Measurements from ENCODE around the gene ZWILCH. TPM values are rescaled to one million over a fixed set of nuclear protein-coding genes. Genes with fewer than 3 reads are reported as not detected.
A peak's percentile ranks its signal among the peaks of the same experiment; 100 is the strongest.

Gene ZWILCH
- total and polyA plus RNA-seq, 9 of the 15 experiments (the other 6 are each of a cell fraction or from before 2014, with no cell fraction given): 32.8 to 94.2 (median 52.1) TPM

- H3K4me2 ChIP-seq (ENCODE audit: insufficient read depth, low read length): peak overlapping the region; percentile 50
- intact Hi-C loops (cut with micrococcal nuclease) (loop anchor here (5.0 kb wide), 1 partner anchor 60 kb away; the partner anchor contains the start of gene ZWILCH), in situ Hi-C loops (cut with MboI) (no loop called here)
- no peak overlapping the region for H3K4me3 ChIP-seq
- FAIRE-seq (peak; percentile 98), DNase-seq (ENCODE audit: extremely low read depth in 1 of 4, low spot score in 3 of 4) (peak; percentile 82 to 88 (median 82)), ATAC-seq (peak; percentile 91)
- 25% methylated on average over 15 of the region's 15 CpGs for WGBS (ENCODE audit: insufficient coverage, low coverage, missing lambda C conversion rate)
- peak overlapping the region; percentile 95 for H2AFZ ChIP-seq (ENCODE audit: low read depth, low read length)
- H3K9ac ChIP-seq (ENCODE audit: insufficient read depth in 1 of 2, low read depth in 2 of 2, low read length in 2 of 2): peak overlapping the region in 1 of 2 experiments; percentile 87; a peak in 2 of 4 replicates
- H3K27me3 ChIP-seq (ENCODE audit: control insufficient read depth in 2 of 2, insufficient read depth in 2 of 2, low read length in 2 of 2): no peaks in the 10 kb centered on the region
- no TSS peak for BruUV-seq (replicated peaks)
- no peak overlapping the region; the same call in 1 of the 3 replicates for H3K27ac ChIP-seq (ENCODE audit: extremely low read depth, low read depth, low read length)
- no peaks in the 10 kb centered on the region for H3K9me1 ChIP-seq (ENCODE audit: control insufficient read depth, insufficient read depth, low read length)
- ChIA-PET POLR2A (interaction anchor here (0.7 to 3.6 kb wide), 4 partner anchors 9 to 193 kb away, joined by 3 to 23 read pairs (median 4); no protein-coding TSS in a partner anchor), CTCF (ENCODE audit: low intra/inter-chr PET ratio) (no interaction called here)
- H3K9me3 ChIP-seq (replicated peaks; ENCODE audit: control insufficient read depth, insufficient read depth, low read depth, low read length): no peaks in the 10 kb centered on the region
- no peaks in the 10 kb centered on the region for H3K79me2 ChIP-seq (ENCODE audit: control insufficient read depth, insufficient read depth, low read length)
- no peaks in the 10 kb centered on the region for H3K36me3 ChIP-seq (ENCODE audit: control insufficient read depth, insufficient read depth, low read length)
- H3K4me1 ChIP-seq (replicated peaks in 1 of 2; ENCODE audit: control insufficient read depth in 2 of 2, insufficient read depth in 2 of 2, low read length in 2 of 2): peaks cover 5 to 24% of the 10 kb centered on the region in 2 experiments; a peak in 3 of 5 replicates
- H4K20me1 ChIP-seq (replicated peaks; ENCODE audit: control insufficient read depth, insufficient read depth, low read length): no peaks in the 10 kb centered on the region
- TF ChIP-seq SIN3B (IDR thresholded peaks at IDR 0.05; ENCODE audit: low read depth): no peak
- TF ChIP-seq SMC3 (conservative IDR thresholded peaks at IDR 0.05; ENCODE audit: insufficient read depth, low read depth, low read length): peak; percentile 44; the same call in 1 of the 2 replicates
- TF ChIP-seq CTCF (IDR thresholded peaks at IDR 0.05 in 2 of 3, conservative IDR thresholded peaks at IDR 0.05 in 1 of 3; ENCODE audit: insufficient read depth in 2 of 3, low read depth in 1 of 3, low read length in 3 of 3): peak; percentile 74 to 87 (median 74)
- TF ChIP-seq REST (IDR thresholded peaks at IDR 0.05; ENCODE audit: borderline replicate concordance): peak; percentile 13; the same call in 1 of the 2 replicates
- TF ChIP-seq REST (CRISPR knock-in tag; IDR thresholded peaks at IDR 0.05; ENCODE audit: low read depth): no peak
- TF ChIP-seq RAD21 (CRISPR knock-in tag; conservative IDR thresholded peaks at IDR 0.05 in 1 of 2, IDR thresholded peaks at IDR 0.05 in 1 of 2): peak in 1 of 2 experiments; percentile 49; a peak in 2 of 4 replicates
- peak; percentile 74; the same call in 1 of the 2 replicates for TF ChIP-seq TFAP4 (CRISPR knock-in tag; IDR thresholded peaks at IDR 0.05; ENCODE audit: borderline replicate concordance)
- no peak for TF ChIP-seq POLR2AphosphoS5 (IDR thresholded peaks at IDR 0.05; ENCODE audit: control insufficient read depth, insufficient read depth, low read depth, low read length)
- peak; percentile 80 for TF ChIP-seq DACH1 (IDR thresholded peaks at IDR 0.05; ENCODE audit: partially characterized antibody)
- TF ChIP-seq TCFL5 (CRISPR knock-in tag; conservative IDR thresholded peaks at IDR 0.05): no peak
Observed at GRCh38 chr15:66566963-66567531, 61.9 kb downstream of the ZWILCH start.
